ENCODE results near the gene CHD5.

Gene CHD5

DNA sequence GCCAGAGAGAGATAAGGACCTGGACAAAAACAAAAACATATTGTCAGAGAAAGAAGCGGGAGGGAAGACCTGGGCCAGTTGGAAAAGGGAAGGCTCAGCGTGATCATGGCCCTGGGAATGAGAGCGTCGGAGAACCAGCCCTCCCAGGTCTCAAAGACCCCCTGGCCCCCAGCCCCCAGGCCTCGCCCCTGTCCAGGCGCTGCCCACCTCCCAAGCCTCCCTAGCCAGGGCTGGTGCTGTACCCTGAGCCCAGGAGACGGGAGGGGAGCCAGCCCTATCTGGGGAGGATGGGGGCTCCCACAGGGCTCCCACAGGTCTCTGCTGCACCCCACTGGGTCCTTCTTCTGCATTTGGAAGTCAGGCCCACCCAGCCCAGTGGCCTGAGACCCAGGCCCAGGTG lies 15.1 kb downstream of the CHD5 start:
- TF ChIP-seq, protein P1, sequence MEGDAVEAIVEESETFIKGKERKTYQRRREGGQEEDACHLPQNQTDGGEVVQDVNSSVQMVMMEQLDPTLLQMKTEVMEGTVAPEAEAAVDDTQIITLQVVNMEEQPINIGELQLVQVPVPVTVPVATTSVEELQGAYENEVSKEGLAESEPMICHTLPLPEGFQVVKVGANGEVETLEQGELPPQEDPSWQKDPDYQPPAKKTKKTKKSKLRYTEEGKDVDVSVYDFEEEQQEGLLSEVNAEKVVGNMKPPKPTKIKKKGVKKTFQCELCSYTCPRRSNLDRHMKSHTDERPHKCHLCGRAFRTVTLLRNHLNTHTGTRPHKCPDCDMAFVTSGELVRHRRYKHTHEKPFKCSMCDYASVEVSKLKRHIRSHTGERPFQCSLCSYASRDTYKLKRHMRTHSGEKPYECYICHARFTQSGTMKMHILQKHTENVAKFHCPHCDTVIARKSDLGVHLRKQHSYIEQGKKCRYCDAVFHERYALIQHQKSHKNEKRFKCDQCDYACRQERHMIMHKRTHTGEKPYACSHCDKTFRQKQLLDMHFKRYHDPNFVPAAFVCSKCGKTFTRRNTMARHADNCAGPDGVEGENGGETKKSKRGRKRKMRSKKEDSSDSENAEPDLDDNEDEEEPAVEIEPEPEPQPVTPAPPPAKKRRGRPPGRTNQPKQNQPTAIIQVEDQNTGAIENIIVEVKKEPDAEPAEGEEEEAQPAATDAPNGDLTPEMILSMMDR (IDR thresholded peaks at IDR 0.05; ENCODE audit: low read depth, low read length), result no peak
- DNase-seq (ENCODE audit: low read depth, low spot score), result no peak

DNA sequence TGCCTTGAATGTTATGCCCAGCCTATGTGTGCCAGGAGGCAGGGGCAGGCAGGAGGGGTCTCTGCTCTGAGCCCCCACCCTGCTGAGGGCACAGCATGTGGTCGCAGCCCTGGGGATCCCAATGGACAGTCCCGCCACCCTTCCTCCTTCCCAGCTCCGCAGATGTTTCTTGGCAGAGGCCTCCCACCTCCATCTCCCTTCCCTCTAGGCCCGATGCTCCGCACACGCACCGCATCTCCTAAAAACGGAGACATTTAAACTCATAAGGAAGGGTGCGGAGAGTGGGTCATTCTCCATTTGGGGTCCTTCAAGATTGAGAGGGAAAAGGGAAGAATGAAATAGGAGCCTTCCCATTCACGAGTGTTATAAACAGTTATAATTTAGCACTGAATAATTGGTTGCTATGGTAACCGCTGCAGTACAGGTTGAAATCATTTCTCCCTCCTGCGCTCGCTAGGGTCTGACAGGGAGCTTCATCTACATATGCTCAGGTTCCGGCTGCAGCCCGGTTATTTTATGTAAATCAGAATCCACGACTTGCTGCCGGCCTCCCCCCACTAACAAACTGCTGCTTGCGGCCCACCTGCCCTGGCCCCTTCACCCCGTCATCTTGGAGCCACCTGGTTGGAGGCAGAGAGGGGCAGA lies 16.0 kb downstream of the CHD5 start:
- no peak for DNase-seq (ENCODE audit: low read depth, low spot score)
- in situ Hi-C loops (cut with HindIII; ENCODE audit: low sequenced_read_pairs), result no loop called here
- TF ChIP-seq, protein P1 (IDR thresholded peaks at IDR 0.05; ENCODE audit: low read depth, low read length), result no peak
- no peak overlapping the region for H3K4me3 ChIP-seq (ENCODE audit: low read depth, low read length)

More for the DNA sequence above, 15.1 kb downstream of the CHD5 start:
- in situ Hi-C loops (cut with HindIII; ENCODE audit: low sequenced_read_pairs), result no loop called here
- no peak overlapping the region for H3K4me3 ChIP-seq (ENCODE audit: low read depth, low read length)

DNA sequence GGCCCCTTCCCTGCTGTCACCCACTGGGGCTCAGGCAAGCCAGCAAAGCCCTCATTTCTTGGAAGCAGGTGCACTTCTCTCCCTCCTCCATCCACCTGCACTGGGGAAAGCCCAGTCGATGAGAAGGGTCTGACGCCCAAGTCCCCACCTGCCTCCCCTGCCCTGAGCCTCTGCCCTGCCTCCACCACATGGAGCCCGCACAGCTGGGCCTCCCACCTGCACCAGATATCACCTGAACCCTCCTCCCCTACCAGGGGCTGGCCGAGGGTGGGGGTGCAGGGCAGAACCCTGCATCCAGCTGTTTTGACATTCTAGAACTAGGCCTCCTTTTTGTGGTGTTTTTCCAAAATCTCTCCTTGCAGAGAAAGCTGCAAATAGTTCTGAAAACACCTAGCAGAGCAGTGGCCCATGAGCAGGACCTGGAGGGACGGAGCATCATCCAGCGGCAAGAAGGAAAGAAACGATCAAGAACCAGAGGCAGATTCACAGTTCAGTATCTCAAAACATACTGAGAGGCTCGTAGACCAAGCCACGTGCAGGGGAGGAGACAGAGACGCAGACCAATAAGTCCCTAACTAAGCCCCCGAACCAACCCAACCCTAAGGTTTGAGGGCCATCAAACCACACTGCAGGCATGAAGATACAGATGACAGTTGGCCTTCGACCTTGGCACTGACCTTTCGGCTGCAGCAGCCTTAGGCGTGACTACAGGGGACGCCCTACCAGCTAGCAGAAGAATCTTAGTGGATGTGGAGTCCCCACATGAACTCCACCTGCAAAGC lies 16.7 kb downstream of the CHD5 start:
- H3K4me3 ChIP-seq (ENCODE audit: low read depth, low read length), result no peak overlapping the region
- TF ChIP-seq, protein P1 (IDR thresholded peaks at IDR 0.05; ENCODE audit: low read depth, low read length), result no peak
- in situ Hi-C loops (cut with HindIII; ENCODE audit: low sequenced_read_pairs), result no loop called here
- no peak for DNase-seq (ENCODE audit: low read depth, low spot score)

DNA sequence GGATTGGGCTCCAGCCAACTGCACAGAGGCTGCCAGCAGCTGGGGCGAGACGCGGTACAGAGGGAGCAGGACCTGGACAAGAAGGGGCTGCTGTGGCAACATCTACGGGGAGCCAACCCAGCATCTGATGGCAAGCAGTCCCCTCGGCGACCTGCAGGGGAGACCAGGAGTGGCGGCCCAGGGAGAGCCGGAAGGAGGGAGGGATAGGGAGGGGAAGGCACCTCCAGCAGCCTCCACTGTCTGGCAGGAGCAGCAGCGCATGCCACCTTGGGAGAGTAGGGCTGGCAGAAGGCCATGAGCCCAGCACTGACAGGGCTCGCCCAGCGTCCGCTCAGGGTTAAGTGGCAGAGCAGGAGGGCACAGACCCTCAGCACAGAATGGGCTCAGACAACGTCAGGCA lies 17.3 kb downstream of the CHD5 start:
- no peak overlapping the region for H3K4me3 ChIP-seq (ENCODE audit: low read depth, low read length)
- in situ Hi-C loops (cut with HindIII; ENCODE audit: low sequenced_read_pairs), result no loop called here
- TF ChIP-seq, protein P1 (IDR thresholded peaks at IDR 0.05; ENCODE audit: low read depth, low read length), result no peak
- DNase-seq (ENCODE audit: low read depth, low spot score), result no peak

GRCh38 chr1:6162341-6162740 lies 17.8 kb downstream of the CHD5 start:
- H3K4me3 ChIP-seq (ENCODE audit: low read depth, low read length), result no peak overlapping the region
- TF ChIP-seq, protein P1 (IDR thresholded peaks at IDR 0.05; ENCODE audit: low read depth, low read length), result no peak
- DNase-seq (ENCODE audit: low read depth, low spot score), result no peak
- in situ Hi-C loops (cut with HindIII; ENCODE audit: low sequenced_read_pairs), result no loop called here

DNA sequence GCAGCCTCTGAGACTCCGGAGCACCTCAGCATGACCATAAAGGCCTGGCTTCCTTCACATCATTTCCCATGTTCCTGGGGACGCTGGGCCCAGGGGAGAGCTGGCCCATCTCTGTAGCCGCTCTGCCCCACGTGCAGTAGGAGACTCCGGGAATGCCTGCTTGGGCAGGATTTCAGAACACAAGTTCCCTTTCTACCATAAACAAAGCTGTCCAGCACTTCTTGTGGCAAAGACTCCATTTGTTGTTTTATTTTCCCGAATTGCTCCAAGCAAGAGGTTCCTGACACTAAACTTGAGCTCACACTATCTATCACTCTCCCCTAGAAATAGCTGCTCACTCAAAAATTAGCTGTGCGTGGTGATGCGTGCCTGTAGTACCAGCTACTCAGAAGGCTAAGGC lies 21.9 kb downstream of the CHD5 start:
- no peak overlapping the region for H3K4me3 ChIP-seq (ENCODE audit: low read depth, low read length)
- no peak for DNase-seq (ENCODE audit: low read depth, low spot score)
- TF ChIP-seq, protein P1 (IDR thresholded peaks at IDR 0.05; ENCODE audit: low read depth, low read length), result no peak
- in situ Hi-C loops (cut with HindIII; ENCODE audit: low sequenced_read_pairs), result no loop called here

All from astrocyte of the spinal cord (primary cell).